Fibroblast of lung (primary cell): Measurements from ENCODE around the gene TRAPPC2L. TPM values are rescaled to one million over a fixed set of nuclear protein-coding genes. Genes with fewer than 3 reads are reported as not detected.

Experiments used
- DNase-seq, 2 donors: peaks; one replicate each; pipeline versions ENCODE4 v3.0.0 to v3.0.0-alpha.2; 2010; ENCODE audit warnings: low read depth in 2 of 2
- H2AFZ ChIP-seq: 2 replicates; pipeline ENCODE4 v1.5.1; 2012; ENCODE audit warnings: low read length, control low read depth, inconsistent platforms
- H3K27ac ChIP-seq: 2 replicates; pipeline ENCODE4 v1.5.1; 2011; ENCODE audit warnings: low read length, control low read depth; ENCODE audit not compliant: insufficient read depth
- H3K27me3 ChIP-seq: 2 replicates; pipeline ENCODE4 v1.5.1; 2011; ENCODE audit warnings: mild to moderate bottlenecking, low read length; ENCODE audit not compliant: control insufficient read depth, insufficient read depth
- H3K36me3 ChIP-seq: 2 replicates; pipeline ENCODE4 v1.5.1; 2011; ENCODE audit warnings: low read length; ENCODE audit not compliant: control insufficient read depth, insufficient read depth
- H3K4me1 ChIP-seq: 2 replicates; pipeline ENCODE4 v1.5.1; 2011; ENCODE audit warnings: low read length; ENCODE audit not compliant: control insufficient read depth, insufficient read depth; ENCODE audit errors: extremely low read depth
- H3K4me2 ChIP-seq: 2 replicates; pipeline ENCODE4 v1.5.1; 2011; ENCODE audit warnings: low read length, control low read depth; ENCODE audit not compliant: insufficient read depth; ENCODE audit errors: extremely low read depth
- H3K4me3 ChIP-seq, 4 experiments: fragments of 200-600 bp in 1 of 4; sonication (generic) in 1 of 4; replicated peaks in 1 of 4; 2 replicates each; pipeline ENCODE4 v1.5.1; 2011 to 2016; ENCODE audit warnings: low read length in 4 of 4, low read depth in 3 of 4, mild to moderate bottlenecking in 3 of 4, control low read depth in 2 of 4, inconsistent platforms in 1 of 4, mixed read lengths in 1 of 4; ENCODE audit not compliant: insufficient read depth in 1 of 4; ENCODE audit errors: control extremely low read depth in 1 of 4
- H3K79me2 ChIP-seq: 2 replicates; pipeline ENCODE4 v1.5.1; 2012; ENCODE audit warnings: mild to moderate bottlenecking, low read length, inconsistent platforms; ENCODE audit not compliant: control insufficient read depth, insufficient read depth
- H3K9ac ChIP-seq: 2 replicates; pipeline ENCODE4 v1.5.1; 2011; ENCODE audit warnings: mild to moderate bottlenecking, low read length, control low read depth; ENCODE audit not compliant: insufficient read depth
- H3K9me3 ChIP-seq: 2 replicates; pipeline ENCODE4 v1.5.1; 2012; ENCODE audit warnings: low read depth, low read length; ENCODE audit not compliant: control insufficient read depth, insufficient read depth
- H4K20me1 ChIP-seq: 2 replicates; pipeline ENCODE4 v1.5.1; 2011; ENCODE audit warnings: low read length; ENCODE audit not compliant: control insufficient read depth, insufficient read depth; ENCODE audit errors: extremely low read depth
- CTCF ChIP-seq, 2 donors: IDR thresholded peaks in 1 of 2; conservative IDR thresholded peaks in 1 of 2; 1 replicate in 1 of 2; 2 replicates in 1 of 2; pipeline ENCODE4 v1.5.1; 2011 to 2012; ENCODE audit warnings: low read length in 2 of 2, control low read depth in 1 of 2, inconsistent platforms in 1 of 2, low read depth in 1 of 2, mild to moderate bottlenecking in 1 of 2
- EZH2 ChIP-seq: IDR thresholded peaks from 2 replicates; pipeline ENCODE4 v1.5.1; 2012; ENCODE audit warnings: low read length, control low read depth, mild to moderate bottlenecking; ENCODE audit errors: missing control alignments
- polyA plus RNA-seq, 2 donors: library from polyadenylated mRNA; depleted of rRNA in 1 of 2; stranded (reverse) in 1 of 2; unstranded in 1 of 2; fragments of >200 nt; gene quantifications; 2 replicates each; pipeline ENCODE4 v1.2.1, GENCODE V29; 2011 to 2012; ENCODE audit warnings: missing spikeins in 1 of 2
- total RNA-seq: library from RNA; depleted of rRNA; stranded (reverse); fragments of >200 nt; gene quantifications from 2 replicates; pipeline ENCODE4 v1.2.1, GENCODE V29; 2014

TRAPPC2L gene
- total and polyA plus RNA-seq, 2 donors (not counting 1 experiment from before 2014, with no cell fraction given) = 47.7 to 63.7 TPM

- Histone ChIP-seq H3K9ac (no peak overlapping the region), H3K4me3 (no peak overlapping the region), H3K4me1 (no peaks in the 10 kb centered on the region), H3K79me2 (no peaks in the 10 kb centered on the region), H3K27me3 (peaks cover 12% of the 10 kb centered on the region), H3K27ac (no peak overlapping the region), H4K20me1 (no peaks in the 10 kb centered on the region), H3K36me3 (no peaks in the 10 kb centered on the region), H3K9me3 (no peaks in the 10 kb centered on the region), H3K4me2 (no peak overlapping the region), H2AFZ (no peak overlapping the region)
- TF ChIP-seq EZH2 = no peak
- TF ChIP-seq CTCF (conservative IDR thresholded peaks at IDR 0.05 in 1 of 2, IDR thresholded peaks at IDR 0.05 in 1 of 2; ENCODE audit: low read depth in 1 of 2, low read length in 2 of 2) = no peak
- DNase-seq = no peak
Observed at GRCh38 chr16:88871730-88872416, 14.9 kb downstream of the TRAPPC2L start.

GRCh38 chr16:88872650-88873331 is 15.9 kb downstream of the TRAPPC2L start:
- Histone ChIP-seq H3K9ac (no peak overlapping the region), H3K79me2 (no peaks in the 10 kb centered on the region), H3K4me2 (no peak overlapping the region), H3K36me3 (no peaks in the 10 kb centered on the region), H3K4me3 (no peak overlapping the region), H4K20me1 (no peaks in the 10 kb centered on the region), H3K27ac (no peak overlapping the region), H3K27me3 (peaks cover 12% of the 10 kb centered on the region), H2AFZ (no peak overlapping the region), H3K9me3 (no peaks in the 10 kb centered on the region), H3K4me1 (no peaks in the 10 kb centered on the region)
- TF ChIP-seq CTCF (conservative IDR thresholded peaks at IDR 0.05 in 1 of 2, IDR thresholded peaks at IDR 0.05 in 1 of 2; ENCODE audit: low read depth in 1 of 2, low read length in 2 of 2) (no peak), EZH2 (no peak)
- DNase-seq = no peak

- H2AFZ ChIP-seq = no peak overlapping the region
- H3K4me1 ChIP-seq = no peaks in the 10 kb centered on the region
- H3K27ac ChIP-seq = no peak overlapping the region
- H3K27me3 ChIP-seq = peaks cover 6% of the 10 kb centered on the region
- no peak for DNase-seq
- TF ChIP-seq CTCF (conservative IDR thresholded peaks at IDR 0.05 in 1 of 2, IDR thresholded peaks at IDR 0.05 in 1 of 2; ENCODE audit: low read depth in 1 of 2, low read length in 2 of 2) (no peak), EZH2 (no peak)
- no peaks in the 10 kb centered on the region for H4K20me1 ChIP-seq
- H3K4me2 ChIP-seq = no peak overlapping the region
- no peaks in the 10 kb centered on the region for H3K36me3 ChIP-seq
- H3K4me3 ChIP-seq = no peak overlapping the region
- H3K9ac ChIP-seq = no peak overlapping the region
- no peaks in the 10 kb centered on the region for H3K9me3 ChIP-seq
- H3K79me2 ChIP-seq = no peaks in the 10 kb centered on the region
Observed at GRCh38 chr16:88874938-88875599, 18.1 kb downstream of the TRAPPC2L start.
